ENCODE measurements around the gene ZNF276. TPM values are rescaled to one million over a fixed set of nuclear protein-coding genes. Genes with fewer than 3 reads are reported as not detected.

The ZNF276 gene
- polyA plus RNA-seq, 1 donor (not counting 4 experiments of a cell fraction or from before 2014, with no cell fraction given), result 11.3 TPM

GRCh38 chr16:89746043-89746442 is 24.7 kb downstream of the ZNF276 start:
- TF ChIP-seq CTCF (optimal IDR thresholded peaks at IDR 0.05 in 1 of 3, IDR thresholded peaks at IDR 0.05 in 1 of 3, conservative IDR thresholded peaks at IDR 0.05 in 1 of 3; ENCODE audit: extremely low read depth in 1 of 3, insufficient read depth in 2 of 3, low read length in 3 of 3), result no peak
- TF ChIP-seq EZH2 (IDR thresholded peaks at IDR 0.05; ENCODE audit: low read length), result no peak
- Histone ChIP-seq H3K9me1 (ENCODE audit: control insufficient read depth, extremely low read depth, insufficient read depth, low read length) (no peaks in the 10 kb centered on the region), H3K4me2 (ENCODE audit: control insufficient read depth, extremely low read depth, insufficient read depth, low read depth, low read length) (no peak overlapping the region), H3K79me2 (ENCODE audit: control insufficient read depth, insufficient read depth, low read length) (no peaks in the 10 kb centered on the region), H3K27me3 (ENCODE audit: control insufficient read depth, extremely low read depth, insufficient read depth, low read length) (no peaks in the 10 kb centered on the region), H4K20me1 (ENCODE audit: control insufficient read depth, extremely low read depth, insufficient read depth, low read length) (no peaks in the 10 kb centered on the region), H3K4me3 (ENCODE audit: control insufficient read depth in 2 of 3, extremely low read depth in 1 of 3, insufficient read depth in 2 of 3, low read depth in 1 of 3, low read length in 3 of 3) (no peak overlapping the region), H3K4me1 (ENCODE audit: control insufficient read depth, extremely low read depth, insufficient read depth, low read length) (no peaks in the 10 kb centered on the region), H3K36me3 (ENCODE audit: control insufficient read depth in 2 of 2, extremely low read depth in 1 of 2, insufficient read depth in 2 of 2, low read length in 2 of 2) (peaks cover 9 to 22% of the 10 kb centered on the region in 2 experiments), H2AFZ (ENCODE audit: control insufficient read depth, low read length) (no peak overlapping the region), H3K27ac (ENCODE audit: control insufficient read depth, insufficient read depth, low read length) (no peak overlapping the region), H3K9ac (ENCODE audit: control insufficient read depth, extremely low read depth, insufficient read depth, low read length) (no peak overlapping the region), H3K9me3 (ENCODE audit: control insufficient read depth, low read depth, low read length) (no peaks in the 10 kb centered on the region)
- no peak for FAIRE-seq
- no peak for DNase-seq (ENCODE audit: low read depth, low spot score)
- dilution Hi-C loops (cut with MboI; ENCODE audit: extremely low pct_ligation_motif_present, low sequenced_read_pairs), result no loop called here

- Histone ChIP-seq H3K4me2 (ENCODE audit: control insufficient read depth, extremely low read depth, insufficient read depth, low read depth, low read length) (no peak overlapping the region), H3K36me3 (ENCODE audit: control insufficient read depth in 2 of 2, extremely low read depth in 1 of 2, insufficient read depth in 2 of 2, low read length in 2 of 2) (peaks cover 3 to 17% of the 10 kb centered on the region in 2 experiments)
- dilution Hi-C loops (cut with MboI; ENCODE audit: extremely low pct_ligation_motif_present, low sequenced_read_pairs), result no loop called here
Measured at GRCh38 chr16:89748076-89748475, 26.7 kb downstream of the ZNF276 start.

More at GRCh38 chr16:89748076-89748475, 26.7 kb downstream of the ZNF276 start:
- TF ChIP-seq CTCF (optimal IDR thresholded peaks at IDR 0.05 in 1 of 3, IDR thresholded peaks at IDR 0.05 in 1 of 3, conservative IDR thresholded peaks at IDR 0.05 in 1 of 3; ENCODE audit: extremely low read depth in 1 of 3, insufficient read depth in 2 of 3, low read length in 3 of 3) (no peak), EZH2 (IDR thresholded peaks at IDR 0.05; ENCODE audit: low read length) (no peak)
- no peaks in the 10 kb centered on the region for H3K27me3 ChIP-seq (ENCODE audit: control insufficient read depth, extremely low read depth, insufficient read depth, low read length)
- H3K4me1 ChIP-seq (ENCODE audit: control insufficient read depth, extremely low read depth, insufficient read depth, low read length), result no peaks in the 10 kb centered on the region
- no peak overlapping the region for H3K27ac ChIP-seq (ENCODE audit: control insufficient read depth, insufficient read depth, low read length)
- H2AFZ ChIP-seq (ENCODE audit: control insufficient read depth, low read length), result no peak overlapping the region
- no peak overlapping the region for H3K9ac ChIP-seq (ENCODE audit: control insufficient read depth, extremely low read depth, insufficient read depth, low read length)
- H3K9me1 ChIP-seq (ENCODE audit: control insufficient read depth, extremely low read depth, insufficient read depth, low read length), result no peaks in the 10 kb centered on the region
- no peaks in the 10 kb centered on the region for H3K9me3 ChIP-seq (ENCODE audit: control insufficient read depth, low read depth, low read length)
- no peak overlapping the region for H3K4me3 ChIP-seq (ENCODE audit: control insufficient read depth in 2 of 3, extremely low read depth in 1 of 3, insufficient read depth in 2 of 3, low read depth in 1 of 3, low read length in 3 of 3)
- H4K20me1 ChIP-seq (ENCODE audit: control insufficient read depth, extremely low read depth, insufficient read depth, low read length), result no peaks in the 10 kb centered on the region
- FAIRE-seq (no peak), DNase-seq (ENCODE audit: low read depth, low spot score) (no peak)
- no peaks in the 10 kb centered on the region for H3K79me2 ChIP-seq (ENCODE audit: control insufficient read depth, insufficient read depth, low read length)
